Natural killer cell (primary cell): ENCODE data around the gene NFKBIE. TPM values are rescaled to one million over a fixed set of nuclear protein-coding genes. Genes with fewer than 3 reads are reported as not detected.

Source experiments
- ATAC-seq, 3 donors: fragments of 150-1000 bp in 2 of 3; fragments of 200-7000 bp in 1 of 3; cut with Tn5 transposase; 1 replicate in 1 of 3; 2 replicates in 2 of 3; pipeline ENCODE4 v1.10.0; 2021; ENCODE audit warnings: mild to moderate bottlenecking in 2 of 3, moderate library complexity in 2 of 3
- DNase-seq, 2 donors: peaks; one replicate each; pipeline versions ENCODE4 v3.0.0 to v3.0.0-alpha.2; 2013 to 2021; ENCODE audit warnings: mixed read lengths in 1 of 2
- H3K27ac ChIP-seq: one replicate; pipeline ENCODE4 v1.5.1; 2013; ENCODE audit warnings: mild to moderate bottlenecking, low read length
- H3K27me3 ChIP-seq: one replicate; pipeline ENCODE4 v1.6.1; 2013; ENCODE audit warnings: low read length; ENCODE audit not compliant: control insufficient read depth, insufficient read depth
- H3K36me3 ChIP-seq: one replicate; pipeline ENCODE4 v1.6.1; 2013; ENCODE audit warnings: low read length; ENCODE audit not compliant: control insufficient read depth, insufficient read depth
- H3K4me1 ChIP-seq: one replicate; pipeline ENCODE4 v1.6.1; 2013; ENCODE audit warnings: low read length; ENCODE audit not compliant: control insufficient read depth, insufficient read depth
- H3K4me3 ChIP-seq: one replicate; pipeline ENCODE4 v1.5.1; 2013; ENCODE audit warnings: low read length
- H3K9me3 ChIP-seq: one replicate; pipeline ENCODE4 v1.6.1; 2013; ENCODE audit warnings: low read length; ENCODE audit not compliant: control insufficient read depth, insufficient read depth
- H3K27ac Mint-ChIP-seq, 2 donors: one replicate each; pipeline ENCODE4 v1.8.0; 2022; ENCODE audit warnings: mild to moderate bottlenecking in 2 of 2, mixed read lengths in 2 of 2, moderate library complexity in 1 of 2
- H3K27me3 Mint-ChIP-seq, 2 donors: one replicate each; pipeline ENCODE4 v1.8.0; 2022; ENCODE audit warnings: low read depth in 2 of 2, mixed read lengths in 2 of 2
- H3K36me3 Mint-ChIP-seq: one replicate; pipeline ENCODE4 v1.8.0; 2022; ENCODE audit warnings: mixed read lengths
- H3K4me1 Mint-ChIP-seq, 2 donors: one replicate each; pipeline ENCODE4 v1.8.0; 2022; ENCODE audit warnings: mixed read lengths in 2 of 2
- H3K4me3 Mint-ChIP-seq: one replicate; pipeline ENCODE4 v1.8.0; 2022; ENCODE audit warnings: mild to moderate bottlenecking, moderate library complexity, mixed read lengths
- H3K9me3 Mint-ChIP-seq, 2 donors: one replicate each; pipeline ENCODE4 v1.8.0; 2022; ENCODE audit warnings: mixed read lengths in 2 of 2
- CTCF ChIP-seq: fragments of 200-600 bp; IDR thresholded peaks from one replicate; pipeline ENCODE4 v1.8.0; 2022; ENCODE audit warnings: antibody characterized with exemption
- WGBS: methylation state at CpG from one replicate; pipeline ENCODE4 v1.1.7; 2013; ENCODE audit warnings: missing lambda C conversion rate; ENCODE audit not compliant: insufficient coverage; 5-methylcytosine and 5-hydroxymethylcytosine counted together
- intact Hi-C: fragments of 100-400 bp; cut with micrococcal nuclease; formaldehyde crosslinking; loops from one replicate; pipeline ENCODE4 v1.14.2; 2022
- total RNA-seq, 4 donors: library from RNA; stranded (reverse); fragments of 120-200 nt in 1 of 4; gene quantifications; one replicate each; pipeline versions ENCODE4 v1.2.3 to v1.2.4, GENCODE V29; 2013 to 2022

NFKBIE gene
- total RNA-seq, 3 donors from 2014 or later (not counting 1 experiment from before 2014, with no cell fraction given), result 44.9 to 61.5 (median 56.4) TPM

GRCh38 chr6:44258325-44258863, 7.0 kb downstream of the NFKBIE start:
- no peaks in the 10 kb centered on the region for H3K9me3 Mint-ChIP-seq
- intact Hi-C loops, result no loop called here
- Histone ChIP-seq H3K27ac (peak overlapping the region; percentile 79), H3K27me3 (no peaks in the 10 kb centered on the region), H3K4me1 (peaks cover 44% of the 10 kb centered on the region), H3K4me3 (no peak overlapping the region), H3K36me3 (peaks cover 42% of the 10 kb centered on the region), H3K9me3 (no peaks in the 10 kb centered on the region)
- no peak for ATAC-seq
- peaks cover 45 to 70% of the 10 kb centered on the region in 2 donors for H3K4me1 Mint-ChIP-seq
- no peaks in the 10 kb centered on the region for H3K36me3 Mint-ChIP-seq
- no peak for TF ChIP-seq CTCF
- peak overlapping the region; percentile 89 to 97 for H3K27ac Mint-ChIP-seq
- no peaks in the 10 kb centered on the region for H3K27me3 Mint-ChIP-seq
- 80% methylated on average over 9 of the region's 9 CpGs for WGBS
- H3K4me3 Mint-ChIP-seq, result peak overlapping the region; percentile 92
- DNase-seq, result peak in 1 of 2 donors; percentile 8

- H3K36me3 ChIP-seq, result peaks cover 47% of the 10 kb centered on the region
- intact Hi-C loops, result loop anchor here (1.0 to 2.0 kb wide), 3 partner anchors 11 to 85 kb away; partner anchors contain the start of genes HSP90AB1 and SLC29A1
- H3K9me3 ChIP-seq, result no peaks in the 10 kb centered on the region
- WGBS, result 44% methylated on average over 15 of the region's 15 CpGs
- TF ChIP-seq CTCF, result peak; percentile 33
- H3K27ac Mint-ChIP-seq, result peak overlapping the region; percentile 89 to 97
- no peak for DNase-seq
- peak overlapping the region; percentile 79 for H3K27ac ChIP-seq
- no peak for ATAC-seq
- no peaks in the 10 kb centered on the region for H3K27me3 ChIP-seq
- H3K4me3 ChIP-seq, result peak overlapping the region; percentile 11
- H3K27me3 Mint-ChIP-seq, result no peaks in the 10 kb centered on the region
- no peaks in the 10 kb centered on the region for H3K9me3 Mint-ChIP-seq
- peak overlapping the region; percentile 92 for H3K4me3 Mint-ChIP-seq
- H3K4me1 ChIP-seq, result peaks cover 39% of the 10 kb centered on the region
- no peaks in the 10 kb centered on the region for H3K36me3 Mint-ChIP-seq
- peaks cover 45 to 70% of the 10 kb centered on the region in 2 donors for H3K4me1 Mint-ChIP-seq
Measured at GRCh38 chr6:44257753-44258324, 7.5 kb downstream of the NFKBIE start.

- Histone ChIP-seq H3K4me3 (peak within 1 kb of the TSS; percentile 71), H3K27me3 (no peaks in the 10 kb centered on the region), H3K36me3 (peaks cover 51% of the 10 kb centered on the region), H3K9me3 (no peaks in the 10 kb centered on the region), H3K27ac (peak within 1 kb of the TSS; percentile 79), H3K4me1 (peaks cover 32% of the 10 kb centered on the region)
- TF ChIP-seq CTCF, result peak; percentile 66
- ATAC-seq (peak; percentile 80 to 92 (median 86)), DNase-seq (peak; percentile 76 to 86)
- Mint-ChIP-seq H3K9me3 (no peaks in the 10 kb centered on the region), H3K4me3 (peak within 1 kb of the TSS; percentile 92), H3K27ac (peak within 1 kb of the TSS; percentile 90 to 97), H3K4me1 (peaks cover 45 to 64% of the 10 kb centered on the region in 2 donors), H3K36me3 (no peaks in the 10 kb centered on the region), H3K27me3 (no peaks in the 10 kb centered on the region)
- intact Hi-C loops, result loop anchor here (1.0 to 2.0 kb wide), 3 partner anchors 10 to 84 kb away; partner anchors contain the start of genes HSP90AB1 and SLC29A1
- under 1% methylated on average over 80 of the region's 80 CpGs for WGBS
Measured at GRCh38 chr6:44257025-44257752, 8.2 kb downstream of the NFKBIE start, which contains the start of gene SLC35B2. Gene SLC35B2 (minus strand): TSS chr6:44257528. CDS start chr6:44257410, 118 bp downstream.
